OCI-LY3 (cell line): ENCODE measurements around the gene C17orf113.

Experiments
- H2AFZ ChIP-seq: fragments of 200-600, 300-600 bp; shearing (Covaris generic); 2 replicates; pipeline ENCODE4 v1.6.0; 2014; ENCODE audit warnings: antibody characterized with exemption, low read depth, low read length
- H3K27ac ChIP-seq: fragments of 200-600, 300-600 bp; sonication (generic); 2 replicates; pipeline ENCODE4 v1.5.1; 2014; ENCODE audit warnings: mild to moderate bottlenecking, low read length, moderate library complexity, mixed read lengths
- H3K27me3 ChIP-seq: fragments of 200-600, 300-600 bp; sonication (generic); 2 replicates; pipeline ENCODE4 v1.6.1; 2014; ENCODE audit warnings: low read depth, low read length, mixed read lengths
- H3K36me3 ChIP-seq: fragments of 200-600, 300-600 bp; sonication (generic); replicated peaks from 2 replicates; pipeline ENCODE3; 2014; ENCODE audit warnings: low read depth, low read length, mixed read lengths
- H3K4me1 ChIP-seq: fragments of 300-600, 200-600 bp; sonication (generic); 2 replicates; pipeline ENCODE4 v1.6.1; 2014; ENCODE audit warnings: low read length, mixed read lengths
- H3K4me2 ChIP-seq: fragments of 200-600, 300-600 bp; sonication (generic); 2 replicates; pipeline ENCODE4 v1.6.1; 2014; ENCODE audit warnings: low read length, mixed read lengths
- H3K4me3 ChIP-seq: fragments of 300-600, 200-600 bp; sonication (generic); 2 replicates; pipeline ENCODE4 v1.5.1; 2014; ENCODE audit warnings: antibody characterized with exemption, mild to moderate bottlenecking, low read length, moderate library complexity
- H3K79me2 ChIP-seq: fragments of 300-600, 200-600 bp; shearing (Covaris generic); 2 replicates; pipeline ENCODE4 v1.6.1; 2014; ENCODE audit warnings: mild to moderate bottlenecking, low read length, mixed read lengths
- H3K9ac ChIP-seq: fragments of 300-600, 200-600 bp; shearing (Covaris generic); 2 replicates; pipeline ENCODE4 v1.6.0; 2014; ENCODE audit warnings: mild to moderate bottlenecking, low read length, moderate library complexity
- H3K9me3 ChIP-seq: fragments of 200-600, 300-600 bp; shearing (Covaris generic); 2 replicates; pipeline ENCODE4 v1.6.1; 2014; ENCODE audit warnings: low read length, mixed read lengths; ENCODE audit not compliant: insufficient read depth
- H4K20me1 ChIP-seq: fragments of 200-600, 300-600 bp; sonication (generic); 2 replicates; pipeline ENCODE4 v1.6.1; 2016; ENCODE audit warnings: low read length, mixed read lengths; ENCODE audit not compliant: insufficient read depth
- CTCF ChIP-seq: fragments of 200-600, 300-600 bp; sonication (generic); IDR thresholded peaks from 2 replicates; pipeline ENCODE4 v1.5.1; 2014; ENCODE audit warnings: antibody characterized with exemption, low read length, low read depth
- EZH2phosphoT487 ChIP-seq: fragments of 200-600 bp; shearing (Covaris generic); IDR thresholded peaks from 2 replicates; pipeline ENCODE4 v1.6.1; 2018; ENCODE audit warnings: antibody characterized with exemption, mixed run types, low read depth

Gene C17orf113

GRCh38 chr17:42051013-42051400, 606 bp upstream of the C17orf113 start:
- Histone ChIP-seq H3K4me3 (no peak overlapping the region), H3K9ac (no peak overlapping the region), H3K4me2 (no peak overlapping the region)

GRCh38 chr17:42049834-42050392, 488 bp downstream of the C17orf113 start:
- peaks cover 43% of the 10 kb centered on the region for H3K79me2 ChIP-seq
- no peak overlapping the region for H2AFZ ChIP-seq
- TF ChIP-seq CTCF (no peak), EZH2phosphoT487 (no peak)
- H3K36me3 ChIP-seq, result peaks cover 22% of the 10 kb centered on the region
- H3K9me3 ChIP-seq, result no peaks in the 10 kb centered on the region
- H3K9ac ChIP-seq, result no peak overlapping the region
- no peak overlapping the region for H3K4me3 ChIP-seq
- no peak overlapping the region for H3K27ac ChIP-seq
- H4K20me1 ChIP-seq, result peaks cover 68% of the 10 kb centered on the region
- no peaks in the 10 kb centered on the region for H3K4me1 ChIP-seq
- H3K27me3 ChIP-seq, result no peaks in the 10 kb centered on the region
- H3K4me2 ChIP-seq, result no peak overlapping the region

More at GRCh38 chr17:42051013-42051400, 606 bp upstream of the C17orf113 start:
- H3K36me3 ChIP-seq, result peaks cover 31% of the 10 kb centered on the region
- H3K9me3 ChIP-seq, result no peaks in the 10 kb centered on the region
- H3K4me1 ChIP-seq, result no peaks in the 10 kb centered on the region
- H4K20me1 ChIP-seq, result peaks cover 70% of the 10 kb centered on the region
- H3K79me2 ChIP-seq, result peaks cover 38% of the 10 kb centered on the region
- H3K27me3 ChIP-seq, result no peaks in the 10 kb centered on the region
- H2AFZ ChIP-seq, result no peak overlapping the region
- H3K27ac ChIP-seq, result no peak overlapping the region
- TF ChIP-seq EZH2phosphoT487 (no peak), CTCF (no peak)

- peaks cover 37% of the 10 kb centered on the region for H3K79me2 ChIP-seq
- no peaks in the 10 kb centered on the region for H3K9me3 ChIP-seq
- H3K4me1 ChIP-seq, result no peaks in the 10 kb centered on the region
- peaks cover 30% of the 10 kb centered on the region for H3K36me3 ChIP-seq
- peaks cover 55% of the 10 kb centered on the region for H4K20me1 ChIP-seq
- no peak overlapping the region for H3K27ac ChIP-seq
- no peak overlapping the region for H2AFZ ChIP-seq
- H3K4me2 ChIP-seq, result no peak overlapping the region
- H3K9ac ChIP-seq, result no peak overlapping the region
- no peaks in the 10 kb centered on the region for H3K27me3 ChIP-seq
- H3K4me3 ChIP-seq, result no peak overlapping the region
- TF ChIP-seq CTCF, result no peak
These were observed 3.1 kb downstream of the C17orf113 start for GRCh38 chr17:42047343-42047742.

GRCh38 chr17:42045719-42046118, 4.7 kb downstream of the C17orf113 start:
- Histone ChIP-seq H3K9ac (no peak overlapping the region), H3K36me3 (peaks cover 28% of the 10 kb centered on the region), H3K9me3 (no peaks in the 10 kb centered on the region), H3K4me2 (no peak overlapping the region), H3K79me2 (peaks cover 21% of the 10 kb centered on the region), H3K27ac (no peak overlapping the region), H3K4me1 (no peaks in the 10 kb centered on the region), H2AFZ (no peak overlapping the region), H3K27me3 (no peaks in the 10 kb centered on the region), H3K4me3 (no peak overlapping the region), H4K20me1 (peaks cover 45% of the 10 kb centered on the region)
- TF ChIP-seq EZH2phosphoT487 (no peak), CTCF (no peak)
